Glomerular endothelial cell (primary cell): Measurements from ENCODE around the gene BANP. TPM values are rescaled to one million over a fixed set of nuclear protein-coding genes. Genes with fewer than 3 reads are reported as not detected.
"Not testable (repeated sequence)": the region's sequence is repeated elsewhere in the genome, so short reads cannot be mapped to it uniquely, and the experiment has no call there.

ENCODE experiments used
- DNase-seq: peaks from one replicate; pipeline ENCODE4 v3.0.0-alpha.2; 2011; ENCODE audit warnings: low read depth, low spot score; ENCODE audit errors: extremely low read depth
- total RNA-seq: library from RNA; depleted of rRNA; stranded (reverse); fragments of >200 nt; gene quantifications from 2 replicates; pipeline ENCODE4 v1.2.3, GENCODE V29; 2015

BANP gene
- total RNA-seq, 1 donor from 2014 or later: 21.1 TPM

DNA sequence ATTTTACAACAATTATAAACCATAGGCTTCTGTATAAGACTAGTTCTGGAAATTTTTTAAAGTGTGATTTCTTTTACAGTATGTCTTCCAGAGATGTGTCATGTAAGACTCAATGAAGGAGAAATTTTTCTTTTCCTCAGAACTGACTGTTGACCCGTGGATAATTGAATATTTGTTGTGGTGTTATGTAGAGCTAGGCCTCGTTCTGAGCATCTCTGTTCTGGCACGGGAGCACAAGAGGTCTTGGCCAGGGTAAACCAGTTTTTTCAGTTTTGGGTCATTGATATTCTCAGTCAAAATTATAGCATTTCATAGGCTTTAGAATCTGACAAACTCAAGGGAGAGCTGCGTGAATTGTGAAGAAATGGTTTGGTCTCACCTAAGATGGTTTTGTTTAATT is 39.0 kb downstream of the BANP start:
- not testable (repeated sequence) for DNase-seq

DNA sequence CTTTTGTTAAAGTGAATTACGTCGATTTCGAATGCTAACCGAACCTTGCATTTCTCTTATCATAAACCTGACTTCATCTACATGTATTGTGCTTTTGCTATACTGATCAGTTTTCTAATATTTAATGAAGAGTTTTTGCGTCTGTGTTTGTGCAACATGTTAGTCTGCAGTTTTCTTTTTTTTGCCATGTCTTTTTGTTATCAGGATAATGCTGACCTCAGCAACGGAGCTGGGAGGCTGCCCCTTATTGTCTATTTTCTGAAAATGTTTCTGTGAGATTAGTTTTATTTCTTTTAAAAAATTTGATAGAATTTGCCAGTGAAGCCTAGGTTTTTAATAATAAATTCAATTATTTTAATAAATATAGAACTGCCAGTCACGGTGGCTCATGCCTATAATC is 40.9 kb downstream of the BANP start:
- not testable (repeated sequence) for DNase-seq

DNA sequence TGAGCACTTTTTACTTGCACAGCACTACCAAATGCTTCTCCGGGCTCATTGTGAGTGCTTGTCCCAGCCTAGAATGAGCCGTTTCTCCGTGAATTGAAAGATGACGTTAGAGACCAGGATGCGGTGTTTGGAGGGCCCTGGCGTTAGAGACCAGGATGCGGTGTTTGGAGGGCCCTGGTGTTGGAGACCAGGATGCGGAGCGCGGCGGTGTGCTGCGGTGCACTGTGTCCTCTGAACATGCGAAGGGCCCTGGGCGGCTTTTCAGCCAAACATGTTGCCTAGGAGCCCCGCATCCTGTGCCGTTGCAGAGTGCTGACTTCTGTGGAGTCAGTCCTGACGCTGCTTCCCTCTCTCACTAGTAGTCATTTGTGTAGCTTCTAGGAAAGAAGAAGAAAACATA is 42.7 kb downstream of the BANP start:
- no peak for DNase-seq

DNA sequence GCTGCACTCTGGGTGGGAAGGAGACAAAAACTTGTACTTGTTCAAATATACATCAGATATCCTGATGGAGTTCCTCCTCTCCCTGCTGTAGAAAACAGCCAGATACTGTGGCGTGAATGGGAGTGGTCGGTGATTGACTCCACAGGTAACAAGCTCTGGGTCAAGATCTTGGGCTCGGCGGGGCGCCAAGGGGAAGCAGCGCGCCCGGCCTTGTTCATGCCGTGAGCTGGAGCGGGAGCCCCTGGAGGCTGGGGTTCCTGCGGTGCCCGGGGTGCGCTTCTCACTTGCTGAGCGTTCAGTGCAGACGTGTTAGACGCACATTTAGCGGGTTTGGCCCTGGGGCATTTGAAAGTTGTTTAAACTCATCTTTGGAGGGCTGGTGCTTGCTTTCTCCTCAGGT is 44.4 kb downstream of the BANP start:
- DNase-seq: no peak

DNA sequence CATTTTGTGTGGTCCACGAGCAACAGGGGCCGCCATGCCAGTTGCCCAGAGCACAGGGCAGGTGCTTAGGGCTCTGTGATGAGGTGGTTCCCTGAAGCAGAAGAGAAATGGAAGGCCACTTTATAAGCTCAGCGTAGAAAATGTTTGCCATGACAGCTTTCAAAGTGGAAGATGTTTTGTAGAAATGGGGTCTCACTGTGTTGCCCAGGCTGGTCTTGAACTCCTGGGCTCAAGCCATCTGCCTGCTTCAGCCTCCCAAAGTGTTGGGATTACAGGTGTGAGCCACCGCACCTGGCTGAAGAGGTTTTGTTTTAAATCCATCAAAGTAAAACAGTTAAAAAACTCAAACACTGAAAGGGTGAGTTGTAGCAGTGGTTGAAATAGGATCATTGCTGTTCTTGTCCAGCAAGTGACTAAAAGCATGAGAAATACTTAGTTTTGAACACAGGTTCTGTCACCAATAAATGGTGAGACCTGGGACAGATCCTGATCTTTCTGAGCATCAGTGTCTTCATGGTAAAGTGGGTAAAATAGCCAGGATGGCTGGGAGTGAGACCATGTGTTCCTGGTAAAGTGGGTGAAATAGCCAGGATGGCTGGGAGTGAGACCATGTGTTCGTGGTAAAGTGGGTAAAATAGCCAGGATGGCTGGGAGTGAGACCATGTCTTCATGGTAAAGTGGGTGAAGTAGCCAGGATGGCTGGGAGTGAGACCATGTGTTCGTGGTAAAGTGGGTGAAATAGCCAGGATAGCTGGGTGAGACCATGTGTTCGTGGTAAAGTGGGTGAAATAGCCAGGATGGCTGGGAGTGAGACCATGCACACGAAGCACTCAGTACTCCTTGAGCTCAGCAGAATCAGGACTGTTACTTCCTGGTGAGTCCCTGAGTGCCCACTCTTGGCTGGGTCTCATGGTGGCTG is 46.0 kb downstream of the BANP start:
- DNase-seq: no peak

DNA sequence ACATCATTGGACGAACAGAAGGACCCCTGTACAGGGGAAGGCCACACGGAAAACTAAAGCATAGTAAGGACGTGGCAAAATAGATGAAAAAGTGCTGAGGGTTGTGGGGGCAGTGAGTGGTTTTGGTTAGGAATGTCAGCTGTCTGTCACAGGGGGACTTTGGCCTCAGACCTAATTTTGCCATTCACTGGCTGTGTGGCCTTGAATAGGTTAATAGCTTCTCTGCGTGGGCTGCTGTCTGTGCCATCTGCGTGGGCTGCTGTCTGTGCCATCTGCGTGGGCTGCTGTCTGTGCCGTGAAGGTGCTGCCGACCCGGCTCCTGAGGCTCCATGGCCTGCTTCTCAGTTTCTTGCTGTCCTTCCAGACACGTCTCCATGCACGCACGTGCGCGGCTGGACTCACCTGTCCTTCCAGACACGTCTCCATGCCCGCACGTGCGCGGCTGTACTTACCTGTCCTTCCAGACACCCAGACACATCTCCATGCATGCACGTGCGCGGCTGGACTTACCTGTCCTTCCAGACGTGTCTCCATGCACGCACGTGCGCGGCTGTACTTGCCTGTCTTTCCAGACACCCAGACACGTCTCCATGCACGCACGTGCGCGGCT is 47.1 kb downstream of the BANP start:
- not testable (repeated sequence) for DNase-seq

DNA sequence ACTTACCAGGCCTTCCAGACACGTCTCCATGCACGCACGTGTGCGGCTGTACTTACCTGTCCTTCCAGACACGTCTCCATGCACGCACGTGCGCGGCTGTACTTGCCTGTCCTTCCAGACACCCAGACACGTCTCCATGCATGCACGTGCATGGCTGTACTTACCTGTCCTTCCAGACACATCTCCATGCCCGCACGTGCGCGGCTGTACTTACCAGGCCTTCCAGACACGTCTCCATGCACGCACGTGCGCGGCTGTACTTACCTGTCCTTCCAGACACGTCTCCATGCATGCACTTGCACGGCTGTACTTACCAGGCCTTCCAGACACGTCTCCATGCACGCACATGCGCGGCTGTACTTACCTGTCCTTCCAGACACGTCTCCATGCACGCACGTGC is 47.8 kb downstream of the BANP start:
- DNase-seq: not testable (repeated sequence)

DNA sequence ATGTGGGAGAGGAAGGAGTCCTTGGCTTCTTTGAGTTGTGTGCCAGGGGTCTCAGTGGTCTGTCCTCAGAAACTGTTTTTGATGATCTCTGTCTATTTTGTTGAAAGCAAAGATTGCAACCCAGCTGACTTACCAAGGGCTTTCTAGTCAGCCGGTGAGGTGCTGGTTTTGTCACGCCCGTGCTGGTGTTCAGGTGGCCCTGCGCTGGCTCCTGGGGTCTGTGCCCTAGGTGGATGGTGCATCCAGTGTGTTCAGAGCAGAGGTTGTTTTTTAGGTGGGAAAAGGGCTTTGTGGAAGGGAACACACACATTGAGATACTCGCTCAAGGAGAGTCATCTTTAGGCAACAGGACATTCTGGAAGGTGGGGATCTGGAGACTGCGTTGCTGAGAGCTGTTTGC is 51.0 kb downstream of the BANP start:
- no peak for DNase-seq

DNA sequence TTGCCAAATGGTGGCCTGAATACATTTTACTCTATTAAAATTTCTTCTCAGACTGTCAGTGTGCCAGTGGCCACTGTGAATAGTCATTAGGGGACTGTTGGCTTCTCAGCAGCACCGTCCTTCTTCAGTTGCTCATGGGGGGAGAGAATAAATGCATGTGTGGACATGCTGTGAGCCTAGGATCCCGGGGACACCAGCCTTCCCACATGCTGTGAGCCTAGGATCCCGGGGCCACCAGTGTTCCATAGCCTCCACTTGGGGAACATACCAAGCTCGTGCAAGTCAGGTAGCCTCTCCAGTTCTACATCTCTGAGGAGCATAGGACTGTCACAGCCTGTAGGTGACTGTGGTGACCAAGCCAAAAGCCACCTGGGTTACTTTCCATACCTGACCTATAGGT is 51.5 kb downstream of the BANP start:
- DNase-seq: no peak

DNA sequence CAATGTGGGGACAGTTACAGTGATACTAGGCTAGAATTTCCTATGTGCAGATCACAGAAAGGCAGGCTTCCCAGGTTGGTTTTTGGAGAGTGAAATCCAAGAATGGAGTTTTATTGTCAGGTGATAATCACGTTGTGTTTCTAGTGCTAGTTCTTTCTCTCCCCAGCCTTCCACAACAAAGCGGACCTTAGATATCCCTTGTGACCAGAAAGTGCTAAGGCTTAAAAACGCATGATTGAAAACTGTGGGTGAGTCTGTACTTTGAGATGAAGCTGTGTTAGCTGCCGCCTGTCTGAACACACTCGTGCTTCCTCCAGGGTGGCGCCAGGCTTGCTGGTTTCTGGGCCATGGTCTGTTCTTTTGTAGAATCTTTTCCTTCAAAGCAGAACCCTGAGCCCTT is 52.1 kb downstream of the BANP start:
- DNase-seq: no peak

DNA sequence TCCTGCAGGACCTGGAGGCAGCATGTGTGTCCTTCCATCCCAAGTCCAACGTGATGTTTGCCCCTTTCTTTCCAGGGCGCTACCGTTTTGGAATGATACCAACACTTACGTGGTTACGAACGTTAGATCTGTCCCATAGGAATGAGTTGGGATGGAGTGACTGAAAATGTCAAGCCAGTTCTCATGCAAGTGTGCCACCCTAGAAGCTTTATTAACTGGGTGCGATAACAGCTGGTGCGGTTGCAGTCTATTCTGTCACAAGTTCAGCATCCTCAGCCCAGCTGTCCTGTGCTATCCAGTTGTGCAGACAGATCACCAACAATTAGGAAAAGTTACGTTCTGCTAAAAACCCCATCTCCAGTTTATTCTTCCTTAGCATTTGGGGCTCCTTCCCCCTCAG is 52.5 kb downstream of the BANP start:
- DNase-seq: no peak

DNA sequence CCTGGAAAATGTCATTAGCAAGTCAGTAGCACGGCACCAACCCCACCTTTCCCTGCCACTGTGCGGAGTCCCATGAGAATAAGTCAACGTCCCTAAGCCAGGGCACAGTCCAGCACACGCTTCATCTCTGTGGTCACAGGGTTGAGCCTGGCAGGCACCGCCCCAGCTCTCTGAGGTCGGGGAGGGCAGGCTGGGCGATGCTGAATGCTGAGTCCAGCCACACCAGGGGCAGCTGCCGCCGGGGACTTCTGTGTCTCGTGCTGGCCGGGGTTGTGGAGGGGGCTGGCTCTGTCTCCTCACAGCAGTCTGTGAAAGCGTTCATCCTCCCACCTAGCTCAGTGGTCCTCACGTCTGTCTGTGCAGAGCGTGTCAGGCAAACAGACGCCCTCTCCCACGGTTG is 53.2 kb downstream of the BANP start:
- no peak for DNase-seq

DNA sequence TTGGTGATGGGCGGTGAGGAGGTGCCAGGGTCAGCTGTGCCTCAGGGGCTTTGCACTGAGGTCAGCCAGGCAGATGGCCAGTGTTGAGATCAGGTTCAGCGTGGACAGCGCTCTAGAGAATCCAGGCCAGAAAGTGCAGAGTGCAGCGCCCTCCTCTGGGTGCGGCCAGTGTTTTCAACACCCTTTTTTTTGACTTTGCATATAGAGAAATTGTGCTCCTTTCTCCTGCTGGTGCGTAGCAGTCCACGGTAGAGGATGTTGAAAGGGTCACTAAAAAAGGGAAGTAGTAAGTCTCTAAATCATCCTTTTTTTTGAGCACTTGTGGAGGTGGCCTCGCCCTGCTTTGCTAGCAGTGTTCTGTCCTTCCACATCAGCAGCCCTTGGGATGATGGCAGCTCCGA is 53.9 kb downstream of the BANP start:
- no peak for DNase-seq

DNA sequence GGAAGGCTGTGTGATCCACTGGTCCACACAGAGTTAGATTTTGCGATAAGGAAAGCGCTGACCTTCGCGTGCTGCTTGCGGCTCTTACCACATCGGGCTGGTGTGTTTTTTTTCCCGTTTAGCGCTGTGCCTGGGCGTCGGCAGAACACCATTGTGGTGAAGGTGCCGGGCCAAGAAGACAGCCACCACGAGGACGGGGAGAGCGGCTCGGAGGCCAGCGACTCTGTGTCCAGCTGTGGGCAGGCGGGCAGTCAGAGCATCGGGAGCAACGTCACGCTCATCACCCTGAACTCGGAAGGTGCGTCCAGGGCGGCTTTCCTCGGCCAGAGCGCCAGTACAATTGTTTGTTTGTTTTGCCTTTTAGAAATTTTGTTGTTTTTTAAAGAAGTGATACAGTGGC is 54.7 kb downstream of the BANP start:
- DNase-seq: no peak

DNA sequence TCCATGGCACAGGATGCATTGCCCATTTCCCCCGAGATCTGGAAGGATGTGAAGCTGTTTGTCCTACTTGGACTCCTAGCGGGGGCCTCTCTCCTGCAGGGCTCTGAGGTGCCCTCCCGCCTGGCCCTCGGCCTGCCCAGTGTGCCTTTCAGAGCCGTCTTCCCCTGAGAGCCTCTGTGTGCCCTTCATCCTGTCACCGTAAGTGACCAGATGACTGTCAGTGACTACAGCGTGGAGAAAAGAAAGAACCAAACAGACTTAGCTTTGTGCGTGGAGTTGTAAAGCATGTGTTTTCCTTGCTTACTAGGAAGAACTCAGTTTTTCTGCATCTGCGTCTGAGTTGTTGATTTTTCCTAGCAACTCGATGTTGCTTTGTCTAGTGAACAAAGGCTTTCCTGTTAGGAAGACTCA is 56.1 kb downstream of the BANP start:
- DNase-seq: no peak

DNA sequence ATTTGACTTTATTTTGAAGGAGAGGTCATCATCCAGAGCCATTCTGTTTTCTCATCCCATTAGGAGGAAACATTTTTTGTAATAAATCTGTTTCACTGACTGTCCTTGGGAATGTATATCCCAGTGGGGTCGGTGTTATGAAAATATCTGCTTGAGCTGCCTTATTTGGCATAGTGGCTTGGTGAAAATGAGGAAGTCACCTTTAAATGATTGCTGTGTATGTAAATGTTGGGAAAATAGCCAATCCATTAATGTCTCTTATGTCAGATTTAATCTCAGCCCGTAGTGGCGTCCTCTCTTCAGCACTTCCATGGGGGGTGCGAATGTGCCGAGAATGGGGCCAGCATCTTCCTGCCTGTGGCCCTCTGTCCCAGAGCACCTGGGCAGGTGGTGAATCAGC is 57.6 kb downstream of the BANP start:
- DNase-seq: no peak

DNA sequence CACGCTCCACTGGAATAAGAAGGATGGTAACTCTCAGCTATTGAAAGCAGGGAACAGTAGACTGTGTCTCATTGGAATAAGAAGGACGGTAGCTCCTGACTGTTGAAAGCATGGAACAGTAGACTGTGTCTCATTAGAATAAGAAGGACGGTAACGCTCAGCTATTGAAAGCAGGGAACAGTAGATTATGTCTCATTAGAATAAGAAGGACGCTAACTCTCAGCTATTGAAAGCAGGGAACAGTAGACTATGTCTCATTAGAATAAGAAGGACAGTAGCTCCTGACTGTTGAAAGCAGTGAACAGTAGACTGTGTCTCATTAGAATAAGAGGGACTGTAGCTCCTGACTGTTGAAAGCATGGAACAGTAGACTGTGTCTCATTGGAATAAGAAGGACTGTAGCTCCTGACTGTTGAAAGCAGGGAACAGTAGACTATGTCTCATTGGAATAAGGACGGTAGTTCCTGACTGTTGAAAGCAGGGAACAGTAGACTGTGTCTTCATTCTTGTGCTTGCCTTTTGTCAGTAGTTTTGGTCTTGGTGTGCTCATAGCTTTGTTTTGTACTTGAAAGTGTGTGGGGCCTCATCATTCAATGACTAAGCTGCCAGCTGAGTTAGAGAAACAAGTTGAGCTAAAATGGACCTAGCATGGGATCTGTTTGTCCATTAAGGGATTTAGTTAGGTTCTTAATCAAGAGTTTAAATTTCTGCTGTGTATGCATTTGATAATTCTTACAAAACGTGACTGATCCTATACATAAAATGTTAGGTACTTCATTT is 58.5 kb downstream of the BANP start:
- no peak for DNase-seq

DNA sequence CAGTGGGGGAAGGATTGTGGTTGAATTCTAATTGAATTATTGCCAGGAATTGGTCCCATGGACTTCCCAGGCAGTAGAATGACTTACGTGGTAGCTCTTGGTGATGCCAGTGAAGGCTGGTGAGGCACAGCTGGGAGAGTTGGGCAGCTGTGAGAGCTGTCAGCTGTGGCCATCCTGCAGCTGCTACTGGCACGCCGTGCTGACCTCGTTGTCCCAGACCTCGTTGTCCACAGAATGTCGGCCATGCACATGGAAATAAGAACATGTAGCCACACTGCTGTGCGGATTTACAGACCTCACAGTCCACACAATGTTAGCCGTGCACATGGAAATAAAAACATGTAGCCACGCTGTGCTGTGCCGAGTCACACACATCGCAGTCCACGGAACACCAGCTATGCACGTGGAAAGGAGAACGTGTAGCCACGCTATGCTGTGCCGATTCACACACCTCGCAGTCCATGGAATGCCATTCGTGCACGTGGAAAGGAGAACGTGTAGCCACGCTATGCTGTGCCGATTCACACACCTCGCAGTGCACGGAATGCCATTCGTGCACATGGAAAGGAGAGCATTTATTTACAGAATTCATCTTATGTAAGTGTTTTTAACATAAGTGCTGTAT is 59.2 kb downstream of the BANP start:
- no peak for DNase-seq

DNA sequence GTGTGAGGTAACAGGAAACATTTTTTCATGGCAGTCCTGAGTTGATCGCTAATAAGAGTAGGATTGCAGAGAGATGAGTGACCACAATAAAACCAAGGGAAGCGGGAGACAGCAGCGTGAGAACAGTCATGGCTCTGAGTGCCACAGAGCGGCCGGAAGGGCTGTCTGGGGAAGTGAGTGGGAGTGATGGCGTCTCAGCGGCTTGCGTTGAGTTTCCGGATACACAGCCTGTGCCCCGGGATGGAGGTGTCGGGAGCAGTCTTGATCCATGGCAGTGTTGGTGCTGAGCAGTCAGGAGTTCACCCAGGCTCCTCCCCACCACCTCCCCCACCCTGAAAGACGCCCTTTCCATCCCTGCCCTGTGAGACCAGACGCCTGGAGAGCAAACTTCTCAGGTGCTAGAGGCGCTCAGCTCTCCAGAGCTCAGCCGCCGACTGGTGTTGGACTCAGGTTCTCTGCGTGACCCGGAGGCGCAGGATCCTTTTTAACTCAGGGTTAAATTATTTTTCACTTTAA is 59.8 kb downstream of the BANP start:
- no peak for DNase-seq

DNA sequence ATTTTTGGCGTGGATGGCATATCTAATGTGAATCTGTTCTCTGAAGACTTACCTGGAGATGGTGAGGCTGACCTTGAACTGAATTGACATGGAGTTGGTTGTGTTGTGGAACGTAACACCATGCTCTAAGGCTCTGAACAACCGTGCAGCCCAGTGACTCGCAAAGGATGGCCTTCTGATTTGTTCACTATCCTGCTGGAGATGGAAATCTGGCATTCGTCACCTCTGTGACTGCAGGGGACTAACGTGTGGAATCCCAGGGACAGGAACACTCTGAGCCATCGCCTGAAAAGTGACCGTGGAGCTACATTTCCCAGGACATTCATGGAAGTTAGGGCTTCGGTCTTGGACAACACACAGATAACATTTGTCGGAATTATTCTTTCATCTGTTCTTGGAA is 61.1 kb downstream of the BANP start:
- DNase-seq: no peak

DNA sequence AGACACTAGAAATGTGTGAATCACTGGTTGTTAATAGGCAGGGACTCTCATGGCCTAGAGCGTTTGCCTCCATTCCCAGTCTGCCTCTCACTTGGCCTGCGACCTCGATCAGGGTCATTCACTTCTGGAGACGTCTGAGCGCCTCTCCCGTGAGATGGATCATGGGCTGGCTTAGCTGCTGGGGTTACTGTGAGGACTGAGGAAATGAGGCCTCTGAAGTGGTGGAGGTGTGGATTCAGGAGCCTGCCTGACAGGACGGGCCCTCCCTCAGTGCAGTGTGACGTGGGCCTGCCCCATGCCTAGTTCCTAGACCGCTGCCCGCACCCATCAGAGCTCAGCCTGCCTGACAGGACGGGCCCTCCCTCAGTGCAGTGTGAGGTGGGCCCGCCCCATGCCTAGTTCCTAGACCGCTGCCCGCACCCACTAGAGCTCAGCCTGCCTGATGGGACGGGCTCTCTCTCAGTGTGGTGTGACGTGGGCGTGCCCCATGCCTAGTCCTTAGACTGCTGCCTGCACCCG is 61.9 kb downstream of the BANP start:
- DNase-seq: no peak
